OCI-LY3 (cell line): Measurements from ENCODE around the gene TCP11X1.
"Not testable (repeated sequence)": the region's sequence is repeated elsewhere in the genome, so short reads cannot be mapped to it uniquely, and the experiment has no call there.

ENCODE experiments used
- H2AFZ ChIP-seq: fragments of 200-600, 300-600 bp; shearing (Covaris generic); 2 replicates; pipeline ENCODE4 v1.6.0; 2014; ENCODE audit warnings: antibody characterized with exemption, low read depth, low read length
- H3K27ac ChIP-seq: fragments of 200-600, 300-600 bp; sonication (generic); 2 replicates; pipeline ENCODE4 v1.5.1; 2014; ENCODE audit warnings: mild to moderate bottlenecking, low read length, moderate library complexity, mixed read lengths
- H3K27me3 ChIP-seq: fragments of 200-600, 300-600 bp; sonication (generic); 2 replicates; pipeline ENCODE4 v1.6.1; 2014; ENCODE audit warnings: low read depth, low read length, mixed read lengths
- H3K36me3 ChIP-seq: fragments of 200-600, 300-600 bp; sonication (generic); replicated peaks from 2 replicates; pipeline ENCODE3; 2014; ENCODE audit warnings: low read depth, low read length, mixed read lengths
- H3K4me1 ChIP-seq: fragments of 300-600, 200-600 bp; sonication (generic); 2 replicates; pipeline ENCODE4 v1.6.1; 2014; ENCODE audit warnings: low read length, mixed read lengths
- H3K4me2 ChIP-seq: fragments of 200-600, 300-600 bp; sonication (generic); 2 replicates; pipeline ENCODE4 v1.6.1; 2014; ENCODE audit warnings: low read length, mixed read lengths
- H3K4me3 ChIP-seq: fragments of 300-600, 200-600 bp; sonication (generic); 2 replicates; pipeline ENCODE4 v1.5.1; 2014; ENCODE audit warnings: antibody characterized with exemption, mild to moderate bottlenecking, low read length, moderate library complexity
- H3K79me2 ChIP-seq: fragments of 300-600, 200-600 bp; shearing (Covaris generic); 2 replicates; pipeline ENCODE4 v1.6.1; 2014; ENCODE audit warnings: mild to moderate bottlenecking, low read length, mixed read lengths
- H3K9ac ChIP-seq: fragments of 300-600, 200-600 bp; shearing (Covaris generic); 2 replicates; pipeline ENCODE4 v1.6.0; 2014; ENCODE audit warnings: mild to moderate bottlenecking, low read length, moderate library complexity
- H3K9me3 ChIP-seq: fragments of 200-600, 300-600 bp; shearing (Covaris generic); 2 replicates; pipeline ENCODE4 v1.6.1; 2014; ENCODE audit warnings: low read length, mixed read lengths; ENCODE audit not compliant: insufficient read depth
- H4K20me1 ChIP-seq: fragments of 200-600, 300-600 bp; sonication (generic); 2 replicates; pipeline ENCODE4 v1.6.1; 2016; ENCODE audit warnings: low read length, mixed read lengths; ENCODE audit not compliant: insufficient read depth
- CTCF ChIP-seq: fragments of 200-600, 300-600 bp; sonication (generic); IDR thresholded peaks from 2 replicates; pipeline ENCODE4 v1.5.1; 2014; ENCODE audit warnings: antibody characterized with exemption, low read length, low read depth
- EZH2phosphoT487 ChIP-seq: fragments of 200-600 bp; shearing (Covaris generic); IDR thresholded peaks from 2 replicates; pipeline ENCODE4 v1.6.1; 2018; ENCODE audit warnings: antibody characterized with exemption, mixed run types, low read depth

The TCP11X1 gene

GRCh38 chrX:102214986-102215385 lies at the start of gene TCP11X1:
Gene TCP11X1, plus strand, starts transcription at chrX:102215301.
- H3K79me2 ChIP-seq, H2AFZ ChIP-seq, H3K4me3 ChIP-seq, H3K27ac ChIP-seq, H3K9ac ChIP-seq, H3K9me3 ChIP-seq, H3K4me2 ChIP-seq, H3K27me3 ChIP-seq, H4K20me1 ChIP-seq, H3K36me3 ChIP-seq, H3K4me1 ChIP-seq: not testable (repeated sequence)

- TF ChIP-seq EZH2phosphoT487 (no peak), CTCF (no peak)
- Histone ChIP-seq H3K9ac (no peak overlapping the region), H3K27me3 (no peaks in the 10 kb centered on the region)
Observed at GRCh38 chrX:102185967-102186720, 29.0 kb upstream of the TCP11X1 start.

GRCh38 chrX:102207940-102208339 lies 7.2 kb upstream of the TCP11X1 start:
- H3K9ac ChIP-seq, H3K27me3 ChIP-seq, H3K4me2 ChIP-seq, H3K27ac ChIP-seq, H4K20me1 ChIP-seq, H3K36me3 ChIP-seq, H3K79me2 ChIP-seq, H2AFZ ChIP-seq, H3K4me1 ChIP-seq, H3K4me3 ChIP-seq, H3K9me3 ChIP-seq: not testable (repeated sequence)

More at GRCh38 chrX:102185967-102186720, 29.0 kb upstream of the TCP11X1 start:
- Histone ChIP-seq H4K20me1 (no peaks in the 10 kb centered on the region), H3K4me1 (no peaks in the 10 kb centered on the region), H3K79me2 (no peaks in the 10 kb centered on the region), H3K4me2 (no peak overlapping the region), H3K9me3 (no peaks in the 10 kb centered on the region), H2AFZ (no peak overlapping the region), H3K36me3 (no peaks in the 10 kb centered on the region), H3K4me3 (no peak overlapping the region), H3K27ac (no peak overlapping the region)

- not testable (repeated sequence) for H3K4me3 ChIP-seq, H3K27ac ChIP-seq, H3K9ac ChIP-seq, H2AFZ ChIP-seq, H3K79me2 ChIP-seq, H3K4me2 ChIP-seq, H3K9me3 ChIP-seq, H3K36me3 ChIP-seq, H3K4me1 ChIP-seq, H4K20me1 ChIP-seq, H3K27me3 ChIP-seq
Observed at GRCh38 chrX:102216497-102216896, 1.4 kb downstream of the TCP11X1 start.

GRCh38 chrX:102235678-102236077 lies 20.6 kb downstream of the TCP11X1 start:
- H3K79me2 ChIP-seq, result not testable (repeated sequence)

GRCh38 chrX:102240265-102240664 lies 25.2 kb downstream of the TCP11X1 start:
- H3K9ac ChIP-seq, H3K4me2 ChIP-seq, H3K4me1 ChIP-seq, H2AFZ ChIP-seq, H3K27me3 ChIP-seq, H3K36me3 ChIP-seq, H3K9me3 ChIP-seq, H3K79me2 ChIP-seq, H3K4me3 ChIP-seq, H4K20me1 ChIP-seq, H3K27ac ChIP-seq: not testable (repeated sequence)

More at GRCh38 chrX:102235678-102236077, 20.6 kb downstream of the TCP11X1 start:
- H3K36me3 ChIP-seq, H3K9me3 ChIP-seq, H3K4me2 ChIP-seq, H3K4me3 ChIP-seq, H3K9ac ChIP-seq, H4K20me1 ChIP-seq, H3K27me3 ChIP-seq, H3K27ac ChIP-seq, H3K4me1 ChIP-seq, H2AFZ ChIP-seq: not testable (repeated sequence)

- H3K27me3 ChIP-seq, H3K9me3 ChIP-seq, H3K4me2 ChIP-seq, H2AFZ ChIP-seq, H3K4me1 ChIP-seq, H3K27ac ChIP-seq, H3K79me2 ChIP-seq, H3K9ac ChIP-seq, H4K20me1 ChIP-seq, H3K36me3 ChIP-seq, H3K4me3 ChIP-seq: not testable (repeated sequence)
Observed at GRCh38 chrX:102246893-102247292, 31.8 kb downstream of the TCP11X1 start, which contains the start of gene NXF2. Gene NXF2, plus strand, starts transcription at chrX:102247167. Its CDS starts 59,912 bp downstream, at chrX:102307079.

- H2AFZ ChIP-seq, H3K36me3 ChIP-seq, H3K9ac ChIP-seq, H4K20me1 ChIP-seq, H3K79me2 ChIP-seq, H3K27ac ChIP-seq, H3K4me2 ChIP-seq, H3K4me3 ChIP-seq, H3K4me1 ChIP-seq, H3K27me3 ChIP-seq, H3K9me3 ChIP-seq: not testable (repeated sequence)
Observed at GRCh38 chrX:102272231-102272630, 57.1 kb downstream of the TCP11X1 start.
